ENCODE data around the gene SNCAIP.

- TF ChIP-seq, protein P1, sequence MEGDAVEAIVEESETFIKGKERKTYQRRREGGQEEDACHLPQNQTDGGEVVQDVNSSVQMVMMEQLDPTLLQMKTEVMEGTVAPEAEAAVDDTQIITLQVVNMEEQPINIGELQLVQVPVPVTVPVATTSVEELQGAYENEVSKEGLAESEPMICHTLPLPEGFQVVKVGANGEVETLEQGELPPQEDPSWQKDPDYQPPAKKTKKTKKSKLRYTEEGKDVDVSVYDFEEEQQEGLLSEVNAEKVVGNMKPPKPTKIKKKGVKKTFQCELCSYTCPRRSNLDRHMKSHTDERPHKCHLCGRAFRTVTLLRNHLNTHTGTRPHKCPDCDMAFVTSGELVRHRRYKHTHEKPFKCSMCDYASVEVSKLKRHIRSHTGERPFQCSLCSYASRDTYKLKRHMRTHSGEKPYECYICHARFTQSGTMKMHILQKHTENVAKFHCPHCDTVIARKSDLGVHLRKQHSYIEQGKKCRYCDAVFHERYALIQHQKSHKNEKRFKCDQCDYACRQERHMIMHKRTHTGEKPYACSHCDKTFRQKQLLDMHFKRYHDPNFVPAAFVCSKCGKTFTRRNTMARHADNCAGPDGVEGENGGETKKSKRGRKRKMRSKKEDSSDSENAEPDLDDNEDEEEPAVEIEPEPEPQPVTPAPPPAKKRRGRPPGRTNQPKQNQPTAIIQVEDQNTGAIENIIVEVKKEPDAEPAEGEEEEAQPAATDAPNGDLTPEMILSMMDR (IDR thresholded peaks at IDR 0.05; ENCODE audit: insufficient read depth, low read length, poor library complexity, severe bottlenecking): no peak
- no peak for TF ChIP-seq EZH2phosphoT487 (conservative IDR thresholded peaks at IDR 0.05; ENCODE audit: low read length)
Observed at GRCh38 chr5:122404653-122405362, 92.8 kb downstream of the SNCAIP start.
